A673 (cell line): Measurements from ENCODE around the gene RIF1. TPM values are rescaled to one million over a fixed set of nuclear protein-coding genes. Genes with fewer than 3 reads are reported as not detected.

Experiments
- BruUV-seq: library from RNA; stranded (reverse); fragments of 400-500 nt; replicated peaks from 2 replicates; lab custom pipeline; 2021; lab: Mats Ljungman, UMichigan
- CTCF ChIA-PET: fragments of 300-600 bp; sonication (Branson Sonifier 250); formaldehyde crosslinking; loops from one replicate; lab custom pipeline; 2022; ENCODE audit warnings: antibody characterized with exemption; lab: Charles Lee
- POLR2A ChIA-PET: fragments of 300-600 bp; sonication (Branson Sonifier 250); formaldehyde crosslinking; loops from one replicate; lab custom pipeline; 2022; ENCODE audit warnings: antibody characterized with exemption; ENCODE audit not compliant: low non-redundant PET; lab: Charles Lee
- DNase-seq: peaks from one replicate; pipeline ENCODE4 v3.0.0-alpha.2; 2015; ENCODE audit warnings: low spot score
- H3K27ac ChIP-seq: fragments of 200-600 bp; sonication (generic); 2 replicates; pipeline ENCODE4 v1.5.1; 2016; ENCODE audit warnings: mixed run types, low read depth, mild to moderate bottlenecking, mixed read lengths, antibody characterized with exemption, low read length; ENCODE audit not compliant: poor library complexity, severe bottlenecking
- H3K27me3 ChIP-seq: fragments of 200-600 bp; sonication (generic); replicated peaks from 2 replicates; pipeline ENCODE4 v1.6.1; 2017; ENCODE audit warnings: mixed run types, low read depth, mild to moderate bottlenecking, mixed read lengths, antibody characterized with exemption, low read length; ENCODE audit not compliant: insufficient read depth, poor library complexity
- H3K36me3 ChIP-seq: fragments of 200-600 bp; sonication (generic); 2 replicates; pipeline ENCODE4 v1.6.1; 2016; ENCODE audit warnings: mixed run types, mild to moderate bottlenecking, mixed read lengths, antibody characterized with exemption, low read length; ENCODE audit not compliant: insufficient read depth, poor library complexity, severe bottlenecking
- H3K4me1 ChIP-seq: fragments of 200-600 bp; sonication (generic); 2 replicates; pipeline ENCODE4 v1.6.1; 2017; ENCODE audit warnings: mixed run types, mild to moderate bottlenecking, mixed read lengths, antibody characterized with exemption, low read length; ENCODE audit not compliant: insufficient read depth, poor library complexity, severe bottlenecking
- H3K4me3 ChIP-seq: fragments of 200-600 bp; sonication (generic); 2 replicates; pipeline ENCODE4 v1.5.1; 2016; ENCODE audit warnings: low read depth, mixed run types, mild to moderate bottlenecking, mixed read lengths, low read length; ENCODE audit not compliant: poor library complexity, severe bottlenecking
- H3K9me3 ChIP-seq: fragments of 200-600 bp; sonication (generic); 2 replicates; pipeline ENCODE4 v1.6.1; 2016; ENCODE audit warnings: mixed run types, low read depth, mild to moderate bottlenecking, mixed read lengths, antibody characterized with exemption, low read length; ENCODE audit not compliant: poor library complexity, severe bottlenecking
- EZH2 ChIP-seq: fragments of 200-600 bp; sonication (generic); IDR thresholded peaks from 2 replicates; pipeline ENCODE4 v1.6.1; 2017; ENCODE audit warnings: borderline replicate concordance, low read depth, mild to moderate bottlenecking, mixed read lengths, antibody characterized with exemption, low read length; ENCODE audit not compliant: poor library complexity, severe bottlenecking
- intact Hi-C: fragments of 100-400 bp; cut with micrococcal nuclease; formaldehyde crosslinking; loops from one replicate; pipeline ENCODE4 v1.10.0; 2022; ENCODE audit not compliant: unreplicated experiment
- microRNA-seq: library from miRNA; unstranded; fragments of <30 nt; microRNA quantifications from one replicate; pipeline ENCODE4 v1.2.0, GENCODE V29; 2021
- total RNA-seq: library from RNA; stranded (reverse); gene quantifications from 2 replicates; pipeline ENCODE4 v1.2.3, GENCODE V29; 2021
- TF ChIP-seq, protein P1 (sequence below): fragments of 300-800, 200-600 bp; sonication (generic); conservative IDR thresholded peaks from 2 replicates; pipeline ENCODE4 v1.5.1; 2017; ENCODE audit warnings: low read depth, mild to moderate bottlenecking, antibody characterized with exemption, low read length, moderate library complexity, mixed read lengths

RIF1 gene
- total RNA-seq, 1 experiment from 2014 or later = 111 TPM

DNA sequence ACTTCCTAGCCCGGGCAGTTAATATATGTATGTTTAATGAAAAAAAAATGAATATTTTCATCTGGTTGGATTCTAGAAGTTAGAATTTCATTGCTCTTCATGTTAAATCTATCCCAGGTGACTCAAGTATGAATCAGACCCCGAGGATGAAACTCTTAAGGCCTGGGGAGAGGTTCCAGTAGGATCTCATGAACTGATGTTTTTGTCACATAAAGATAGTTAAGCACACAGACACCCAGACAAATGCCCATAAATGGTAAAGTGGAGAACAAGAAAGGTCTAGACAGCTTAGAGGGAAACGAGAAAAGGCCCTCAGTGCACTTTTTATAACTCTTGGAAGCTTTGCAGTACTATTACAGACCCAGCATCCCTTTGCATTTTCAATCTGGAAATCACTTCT lies 114.1 kb downstream of the RIF1 start:
- no peak for DNase-seq

DNA sequence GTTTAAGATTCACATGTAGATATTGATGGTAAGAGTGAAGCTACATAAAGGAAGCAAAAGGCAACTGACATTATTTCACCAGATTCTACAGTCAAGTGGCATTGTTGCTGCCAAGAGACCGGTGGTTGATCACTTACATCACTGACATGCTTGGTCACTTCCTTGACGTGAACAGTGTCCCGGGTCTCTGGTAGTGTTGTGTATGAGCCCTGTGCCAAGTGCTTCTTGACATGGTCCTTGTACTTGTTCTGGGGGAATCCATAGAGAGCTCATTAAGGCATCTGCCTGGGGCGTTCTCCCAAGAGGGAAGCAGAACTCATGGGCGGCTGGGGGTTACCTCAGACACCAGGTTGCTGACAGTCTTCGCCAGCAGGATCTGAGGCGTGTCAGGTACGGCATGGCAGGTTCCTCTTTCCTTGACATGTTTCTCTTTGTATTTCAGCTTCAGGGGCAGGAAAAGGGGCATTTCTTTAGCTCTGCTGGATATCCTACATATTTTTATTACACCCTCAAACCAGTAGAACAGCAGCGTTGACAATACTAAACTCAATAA lies 116.2 kb downstream of the RIF1 start:
- ChIA-PET CTCF (no interaction called here), POLR2A (no interaction called here)
- TF ChIP-seq EZH2 = no peak
- no peaks in the 10 kb centered on the region for H3K27me3 ChIP-seq
- no peaks in the 10 kb centered on the region for H3K4me1 ChIP-seq
- no peak overlapping the region for H3K27ac ChIP-seq
- BruUV-seq = no TSS peak
- no peak overlapping the region for H3K4me3 ChIP-seq
- no peaks in the 10 kb centered on the region for H3K36me3 ChIP-seq
- H3K9me3 ChIP-seq = no peaks in the 10 kb centered on the region
- no peak for DNase-seq
- intact Hi-C loops = no loop called here

More for the DNA sequence above, 114.1 kb downstream of the RIF1 start:
- intact Hi-C loops = no loop called here
- no TSS peak for BruUV-seq
- Histone ChIP-seq H3K36me3 (no peaks in the 10 kb centered on the region), H3K27ac (no peak overlapping the region), H3K9me3 (no peaks in the 10 kb centered on the region), H3K4me3 (no peak overlapping the region), H3K27me3 (no peaks in the 10 kb centered on the region), H3K4me1 (no peaks in the 10 kb centered on the region)
- ChIA-PET POLR2A (no interaction called here), CTCF (no interaction called here)
- TF ChIP-seq EZH2 = no peak
- TF ChIP-seq, protein P1, sequence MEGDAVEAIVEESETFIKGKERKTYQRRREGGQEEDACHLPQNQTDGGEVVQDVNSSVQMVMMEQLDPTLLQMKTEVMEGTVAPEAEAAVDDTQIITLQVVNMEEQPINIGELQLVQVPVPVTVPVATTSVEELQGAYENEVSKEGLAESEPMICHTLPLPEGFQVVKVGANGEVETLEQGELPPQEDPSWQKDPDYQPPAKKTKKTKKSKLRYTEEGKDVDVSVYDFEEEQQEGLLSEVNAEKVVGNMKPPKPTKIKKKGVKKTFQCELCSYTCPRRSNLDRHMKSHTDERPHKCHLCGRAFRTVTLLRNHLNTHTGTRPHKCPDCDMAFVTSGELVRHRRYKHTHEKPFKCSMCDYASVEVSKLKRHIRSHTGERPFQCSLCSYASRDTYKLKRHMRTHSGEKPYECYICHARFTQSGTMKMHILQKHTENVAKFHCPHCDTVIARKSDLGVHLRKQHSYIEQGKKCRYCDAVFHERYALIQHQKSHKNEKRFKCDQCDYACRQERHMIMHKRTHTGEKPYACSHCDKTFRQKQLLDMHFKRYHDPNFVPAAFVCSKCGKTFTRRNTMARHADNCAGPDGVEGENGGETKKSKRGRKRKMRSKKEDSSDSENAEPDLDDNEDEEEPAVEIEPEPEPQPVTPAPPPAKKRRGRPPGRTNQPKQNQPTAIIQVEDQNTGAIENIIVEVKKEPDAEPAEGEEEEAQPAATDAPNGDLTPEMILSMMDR = no peak

DNA sequence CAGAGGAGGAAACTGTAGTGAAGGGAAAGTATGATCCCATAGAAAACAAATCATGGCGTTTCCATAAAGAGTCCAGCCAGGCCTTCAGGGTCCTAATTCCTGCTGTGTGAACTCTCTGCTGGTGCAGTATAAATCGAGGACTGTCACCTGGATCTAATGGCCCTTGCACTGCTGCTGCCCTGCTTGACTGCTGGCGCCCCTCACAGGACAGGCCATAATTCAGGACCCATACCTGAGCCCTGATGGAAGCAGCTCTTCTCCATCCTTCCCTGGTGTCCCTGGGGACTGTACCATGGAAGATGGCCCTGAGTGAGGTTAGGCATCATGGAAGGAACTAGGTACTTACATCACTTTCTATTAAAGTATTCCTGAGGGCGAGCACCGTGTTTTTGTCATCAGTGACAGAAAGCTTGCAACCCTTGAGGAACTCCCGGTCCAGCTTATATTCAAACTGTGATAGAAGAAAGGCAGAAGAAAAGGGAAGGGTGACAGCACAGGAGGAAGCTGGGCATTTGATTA lies 116.9 kb downstream of the RIF1 start:
- TF ChIP-seq EZH2 = no peak
- TF ChIP-seq, protein P1 = no peak
- H3K9me3 ChIP-seq = no peaks in the 10 kb centered on the region
- no TSS peak for BruUV-seq
- no peaks in the 10 kb centered on the region for H3K27me3 ChIP-seq
- POLR2A ChIA-PET = no interaction called here
- no peaks in the 10 kb centered on the region for H3K36me3 ChIP-seq
- H3K4me3 ChIP-seq = no peak overlapping the region
- CTCF ChIA-PET = no interaction called here
- no peaks in the 10 kb centered on the region for H3K4me1 ChIP-seq
- intact Hi-C loops = no loop called here
- no peak for DNase-seq
- no peak overlapping the region for H3K27ac ChIP-seq

Small RNAs within 50 kb of the gene (microRNA-seq; reads per million reads assigned to microRNA genes)
- gene MIR4773-1 (not detected), gene MIR4773-2 (not detected)

Other genes with a start within 250 kb of the RIF1 start
- 4.0 and 4.9 TPM in 2 replicates for gene RBM43, start 148.0 kb upstream of the RIF1 start, total RNA-seq
- gene NMI, start 120.2 kb upstream of the RIF1 start, total RNA-seq = 76.2 and 78.9 TPM in 2 replicates
- gene TNFAIP6, start 52.3 kb upstream of the RIF1 start, total RNA-seq = 123 and 135 TPM in 2 replicates